GM19023 (cell line): ENCODE data around the gene RXYLT1.
"Not testable (repeated sequence)": the region's sequence is repeated elsewhere in the genome, so short reads cannot be mapped to it uniquely, and the experiment has no call there.

Source experiments
- ATAC-seq: cut with Tn5 transposase; IDR thresholded peaks from one replicate; pipeline ENCODE4 v1.9.1; 2021; ENCODE audit warnings: mild to moderate bottlenecking, moderate library complexity; ENCODE audit not compliant: unreplicated experiment

The RXYLT1 gene

GRCh38 chr12:63779498-63780481 lies at the start of gene RXYLT1:
RXYLT1 (plus strand) TSS chr12:63779909; CDS start chr12:63779961, 52 bp downstream.
- ATAC-seq: peak; percentile 95

DNA sequence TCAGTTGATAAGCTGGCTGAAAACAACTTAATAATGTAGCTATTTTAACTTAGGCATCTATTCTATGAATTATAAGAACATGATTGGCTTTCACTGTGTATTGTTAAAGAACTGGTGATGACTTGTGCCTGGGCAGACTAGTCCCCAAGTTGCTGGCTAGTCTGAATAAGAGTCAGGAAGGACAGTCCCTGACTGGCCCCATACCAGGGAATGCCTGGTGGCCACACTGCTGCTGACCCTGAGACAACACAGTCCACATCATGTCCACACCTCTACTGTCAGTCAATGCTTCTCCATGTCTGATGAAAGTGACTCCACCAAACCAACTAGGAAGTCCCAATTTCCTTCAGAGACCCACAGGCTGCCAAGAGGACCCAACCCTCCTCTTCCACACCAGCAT lies 46.9 kb upstream of the RXYLT1 start:
- ATAC-seq: not testable (repeated sequence)

DNA sequence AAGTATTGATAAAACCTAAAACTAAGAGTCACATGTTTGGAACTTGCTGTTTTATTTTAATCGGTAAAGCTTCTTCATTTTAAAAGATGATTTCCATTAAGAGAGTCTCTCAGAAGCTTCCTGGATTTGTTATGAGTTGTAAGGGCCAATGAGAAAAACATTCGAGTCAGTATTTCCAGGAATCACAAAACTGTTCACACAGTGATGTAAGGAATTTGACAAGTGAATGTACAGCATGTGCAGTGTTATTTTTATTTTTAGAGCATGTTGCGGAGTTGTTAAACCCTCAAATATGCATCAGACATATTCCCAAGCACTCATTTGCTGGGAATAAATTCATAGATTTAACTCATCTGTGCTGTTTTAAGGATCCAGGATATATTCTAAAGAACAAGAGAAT lies 46.1 kb upstream of the RXYLT1 start:
- not testable (repeated sequence) for ATAC-seq

DNA sequence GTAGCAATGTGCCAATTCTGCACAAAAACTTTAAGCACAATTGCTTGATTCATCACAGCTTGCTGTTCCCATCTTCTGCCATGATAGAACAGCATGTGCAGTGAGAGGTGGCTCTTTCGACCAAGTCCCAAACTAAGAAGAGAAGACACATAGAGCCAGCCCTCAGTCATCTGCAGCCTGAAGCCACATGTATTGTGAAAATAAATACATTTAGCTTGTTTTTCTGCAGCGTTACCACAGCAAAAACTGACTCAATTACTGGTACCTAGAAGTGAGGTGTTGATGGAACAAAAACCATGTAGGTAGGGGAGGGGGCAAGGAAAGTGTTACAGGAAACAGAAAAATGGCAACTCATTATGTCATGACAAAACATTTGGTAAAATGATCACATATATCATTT lies 39.2 kb upstream of the RXYLT1 start:
- not testable (repeated sequence) for ATAC-seq

DNA sequence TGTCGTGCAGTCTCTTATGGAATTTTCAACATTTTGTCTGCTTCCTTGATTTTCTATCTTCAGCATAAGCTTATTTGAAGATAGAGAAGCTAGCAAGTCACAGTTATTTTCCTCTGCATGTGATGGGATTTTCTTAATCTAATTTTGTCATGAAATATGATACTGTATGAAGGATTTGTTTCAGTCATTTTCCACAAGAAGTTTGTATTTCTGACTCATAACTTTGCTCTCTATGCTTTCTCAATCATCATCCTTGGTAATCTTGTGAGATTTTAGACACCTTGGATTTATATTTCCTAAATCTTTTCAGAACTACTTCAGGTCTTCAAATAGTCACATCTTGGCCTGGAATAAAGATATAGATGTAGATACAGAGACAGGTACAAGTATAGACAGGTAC lies 38.3 kb upstream of the RXYLT1 start:
- not testable (repeated sequence) for ATAC-seq

DNA sequence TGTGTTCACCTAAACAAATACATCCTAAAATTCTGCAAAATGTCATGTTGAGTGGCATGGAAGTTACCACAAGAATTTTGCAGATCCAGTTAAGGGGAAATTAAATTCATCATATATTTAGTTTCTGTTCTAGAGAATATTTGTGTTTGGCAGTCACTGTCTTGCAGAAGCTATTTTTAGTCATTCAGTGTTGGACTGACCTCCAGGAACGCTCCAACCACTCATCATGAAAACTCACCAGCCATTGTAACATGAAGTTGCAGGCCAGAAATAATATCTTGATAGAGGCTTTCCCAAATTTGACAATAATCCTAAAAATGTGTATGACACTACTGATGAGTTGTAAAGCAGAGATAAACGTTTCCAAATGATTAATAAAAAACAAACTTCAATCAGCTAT lies 35.6 kb upstream of the RXYLT1 start:
- ATAC-seq: not testable (repeated sequence)

DNA sequence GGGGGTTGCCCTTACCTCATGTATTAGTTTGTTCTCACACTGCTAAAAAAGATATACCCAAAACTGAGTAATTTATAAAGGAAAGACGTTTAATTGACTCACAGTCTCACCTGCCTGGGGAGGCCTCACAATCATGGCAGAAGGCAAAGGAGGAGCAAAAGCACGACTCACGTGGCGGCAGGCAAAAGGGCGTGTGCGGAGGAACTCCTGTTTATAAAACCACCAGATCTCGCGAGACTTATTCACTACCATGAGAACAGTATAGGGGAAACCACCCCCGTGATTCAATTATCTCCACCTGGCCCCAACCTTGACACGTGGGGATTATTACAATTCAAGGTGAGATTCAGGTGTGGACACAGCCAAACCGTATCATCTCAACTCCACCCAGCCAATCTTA lies 33.2 kb upstream of the RXYLT1 start:
- not testable (repeated sequence) for ATAC-seq

GRCh38 chr12:63747136-63747535 lies 32.6 kb upstream of the RXYLT1 start:
- not testable (repeated sequence) for ATAC-seq

- no peak for ATAC-seq
Observed at GRCh38 chr12:63747553-63747952, 32.2 kb upstream of the RXYLT1 start.

DNA sequence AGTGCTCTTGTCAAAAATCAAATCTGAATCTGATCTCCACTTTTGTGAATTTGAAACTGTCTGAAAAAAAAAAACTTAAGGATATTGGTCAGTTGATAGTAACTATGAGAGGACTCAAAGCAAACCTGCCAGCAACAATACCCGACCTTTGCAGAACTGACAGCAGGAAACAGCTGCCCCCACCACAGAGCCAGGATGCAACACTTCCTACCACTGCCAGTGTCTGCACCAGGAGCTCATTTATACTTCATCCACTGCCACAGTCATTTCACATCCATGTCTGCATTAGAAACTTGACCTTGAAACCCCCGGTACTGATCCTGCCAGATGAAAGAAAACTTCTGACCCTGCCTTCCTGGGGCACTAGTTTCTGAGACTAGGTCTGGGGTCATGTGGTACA lies 27.4 kb upstream of the RXYLT1 start:
- ATAC-seq: no peak

- ATAC-seq: no peak
Observed at GRCh38 chr12:63752841-63753240, 26.9 kb upstream of the RXYLT1 start.

DNA sequence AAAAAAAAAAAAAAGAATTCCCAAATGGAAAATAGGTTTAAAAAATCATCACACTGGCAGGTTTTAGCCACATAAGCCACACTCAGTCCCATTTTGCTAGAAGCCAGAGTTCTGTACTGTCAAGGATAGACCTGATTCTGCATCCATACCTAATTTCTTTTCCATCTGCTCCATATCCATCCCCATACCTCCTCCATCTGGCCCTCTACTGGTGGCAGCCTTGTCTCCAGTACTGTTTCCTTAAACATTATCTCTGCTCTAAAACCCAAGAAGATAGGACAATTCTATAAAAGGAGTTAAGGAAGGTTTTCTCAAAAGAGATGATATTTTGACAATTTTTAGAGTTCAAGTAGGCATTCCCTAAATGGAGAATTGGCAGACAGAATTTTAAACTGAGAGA lies 26.0 kb upstream of the RXYLT1 start:
- ATAC-seq: no peak

DNA sequence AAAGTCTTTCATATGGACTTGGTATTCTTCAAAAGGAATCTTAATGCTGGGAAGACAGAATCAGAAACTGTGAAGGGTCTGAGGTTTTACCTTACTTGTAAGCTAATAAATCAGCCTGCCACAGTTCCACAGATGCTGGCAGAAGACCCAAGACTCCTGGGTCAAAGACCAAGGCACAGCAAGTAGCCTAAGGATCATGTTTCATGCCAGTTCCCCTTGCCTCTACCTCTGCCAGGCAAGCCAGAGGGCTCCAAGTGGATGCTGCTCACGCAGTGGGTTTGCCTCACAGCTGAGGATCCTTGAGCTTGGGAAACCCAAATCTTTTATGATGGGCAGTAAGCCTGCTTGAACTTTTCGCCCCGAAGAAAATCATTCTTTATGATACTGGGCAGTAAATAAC lies 15.2 kb upstream of the RXYLT1 start:
- no peak for ATAC-seq

DNA sequence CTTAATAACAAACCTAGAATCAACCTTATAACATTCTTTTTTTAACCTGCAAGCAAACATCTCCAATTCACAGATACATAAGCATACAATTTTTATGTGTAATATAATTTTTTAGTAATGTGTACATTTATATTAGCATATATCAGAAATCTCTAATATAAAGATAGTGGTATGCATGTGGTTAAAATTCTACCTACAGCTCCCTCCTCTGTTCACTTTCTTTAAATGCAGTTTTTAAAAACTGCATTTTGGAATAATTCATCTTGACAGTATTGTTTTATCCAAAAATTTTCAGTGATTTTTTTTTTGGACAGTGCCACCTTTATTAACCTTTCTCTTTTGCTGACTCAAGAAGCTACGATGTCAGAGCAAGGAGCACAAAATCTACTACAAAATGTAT lies 13.2 kb upstream of the RXYLT1 start:
- ATAC-seq: no peak

GRCh38 chr12:63770375-63770774 lies 9.3 kb upstream of the RXYLT1 start:
- no peak for ATAC-seq

DNA sequence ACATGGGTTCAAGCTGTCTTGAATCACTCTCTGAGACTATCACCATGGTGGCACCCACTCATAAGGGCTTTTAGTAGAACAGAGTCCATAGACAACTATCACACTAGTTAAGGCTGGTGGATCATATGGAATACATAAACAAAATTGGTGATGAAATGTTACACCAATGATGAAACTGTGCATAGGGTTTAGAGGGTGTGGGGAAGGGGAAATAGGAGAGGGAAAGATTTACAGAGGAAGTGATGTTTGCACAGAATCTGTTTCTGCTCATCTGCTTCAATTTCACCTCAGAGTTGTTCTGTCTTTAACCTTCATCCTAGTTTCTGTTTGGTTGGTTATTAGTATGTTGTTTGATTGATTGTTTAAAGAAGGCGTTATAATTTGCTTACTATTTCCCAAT lies 2.4 kb upstream of the RXYLT1 start:
- no peak for ATAC-seq

- ATAC-seq: no peak
Observed at GRCh38 chr12:63782466-63782865, 2.8 kb downstream of the RXYLT1 start.

- no peak for ATAC-seq
Observed at GRCh38 chr12:63787306-63787705, 7.6 kb downstream of the RXYLT1 start.

- ATAC-seq: no peak
Observed at GRCh38 chr12:63790608-63790945, 10.9 kb downstream of the RXYLT1 start.

DNA sequence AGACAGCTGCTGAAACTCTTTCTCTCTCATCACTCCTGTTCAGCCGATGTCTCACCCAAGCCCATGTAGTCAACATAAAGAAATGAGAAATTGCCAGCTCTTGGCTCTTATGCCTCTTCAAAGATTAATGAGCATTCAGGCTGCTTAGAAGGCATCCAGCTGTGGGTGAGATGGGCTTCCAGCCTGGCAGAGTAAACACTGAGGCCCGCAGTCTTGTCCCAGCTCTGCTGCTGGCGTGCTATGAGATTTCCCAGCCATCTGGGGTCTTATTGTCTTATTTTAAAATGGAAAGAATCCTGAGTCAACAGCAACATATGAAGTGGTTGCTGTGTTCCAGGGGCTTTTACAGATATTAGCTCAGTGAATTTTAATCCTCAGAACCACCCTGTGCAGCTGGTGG lies 12.6 kb downstream of the RXYLT1 start:
- no peak for ATAC-seq

DNA sequence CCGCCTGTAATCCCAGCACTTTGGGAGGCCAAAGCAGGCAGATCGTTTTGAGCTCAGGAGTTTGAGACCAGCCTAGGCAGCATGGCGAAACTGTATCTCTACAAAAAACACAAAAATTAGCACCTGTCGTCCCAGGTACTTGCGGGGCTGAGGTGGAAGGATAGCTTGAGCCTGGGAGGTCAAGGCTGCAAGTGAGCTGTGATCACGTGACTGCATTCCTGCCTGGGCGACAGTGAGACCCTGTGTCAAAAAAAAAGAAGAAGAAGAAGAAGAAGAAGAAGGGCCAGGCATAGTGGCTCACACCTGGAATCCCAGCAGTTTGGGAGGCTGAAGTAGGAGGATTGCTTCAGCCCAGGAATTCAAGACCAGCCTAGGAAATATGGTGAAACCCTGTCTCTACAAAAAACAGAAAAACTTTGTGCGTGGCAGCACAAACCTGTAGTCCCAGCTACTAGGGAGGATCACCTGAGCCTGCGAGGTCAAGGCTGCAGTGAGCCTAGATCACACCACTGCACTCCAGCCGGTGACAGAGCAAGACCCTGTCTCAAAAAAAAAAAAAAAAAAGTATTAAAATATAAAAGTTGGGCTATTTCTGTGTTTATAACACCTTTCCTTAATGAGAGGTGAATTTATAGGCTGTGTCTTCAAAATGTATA lies 15.5 kb downstream of the RXYLT1 start:
- no peak for ATAC-seq

- ATAC-seq: no peak
Observed at GRCh38 chr12:63795944-63796343, 16.2 kb downstream of the RXYLT1 start.
